Adrenal gland (tissue), 12 donors: ENCODE results near the gene ZNF695. TPM values are rescaled to one million over a fixed set of nuclear protein-coding genes. Genes with fewer than 3 reads are reported as not detected.

ENCODE experiments used
- DNase-seq, 7 donors: peaks; one replicate each; pipeline ENCODE4 v3.0.0-alpha.2; 2019 to 2020
- H3K27ac ChIP-seq, 5 donors: fragments of 200-600 bp; sonication (generic) in 4 of 5; 1 replicate in 3 of 5; 2 replicates in 2 of 5; pipeline versions ENCODE4 v1.5.1 to v1.8.0; 2016 to 2020; ENCODE audit warnings: mild to moderate bottlenecking in 1 of 5
- H3K27me3 ChIP-seq: fragments of 200-600 bp; 2 replicates; pipeline ENCODE4 v1.8.0; 2021
- H3K36me3 ChIP-seq, 2 donors: fragments of 200-600 bp; replicated peaks in 1 of 2; 1 replicate in 1 of 2; 2 replicates in 1 of 2; pipeline versions ENCODE4 v1.5.1 to v1.8.0; 2018 to 2022
- H3K4me1 ChIP-seq, 2 donors: fragments of 200-600 bp; replicated peaks in 1 of 2; 1 replicate in 1 of 2; 2 replicates in 1 of 2; pipeline versions ENCODE4 v1.5.1 to v1.8.0; 2018 to 2021
- H3K4me3 ChIP-seq, 4 donors: fragments of 200-600 bp; sonication (generic) in 3 of 4; one replicate each; pipeline ENCODE4 v1.5.1; 2016 to 2018
- H3K9me3 ChIP-seq, 3 donors: fragments of 200-600 bp; sonication (generic) in 1 of 3; replicated peaks in 1 of 3; 1 replicate in 2 of 3; 2 replicates in 1 of 3; pipeline versions ENCODE4 v1.5.1 to v1.8.0; 2016 to 2021
- CTCF ChIP-seq, 6 experiments: fragments of 450-650 bp in 4 of 6; fragments of 200-600 bp in 2 of 6; sonication (generic) in 1 of 6; IDR thresholded peaks; 1 replicate in 5 of 6; 2 replicates in 1 of 6; pipeline versions ENCODE4 v1.5.1 to v1.8.0; 2016 to 2021; ENCODE audit warnings: antibody characterized with exemption in 6 of 6, mild to moderate bottlenecking in 2 of 6, moderate library complexity in 1 of 6
- POLR2A ChIP-seq, 2 donors: fragments of 450-650 bp; IDR thresholded peaks; one replicate each; pipeline ENCODE4 v1.6.1; 2017; ENCODE audit warnings: antibody characterized with exemption in 2 of 2, mild to moderate bottlenecking in 2 of 2, moderate library complexity in 1 of 2
- WGBS, 4 donors: extraction: QIAGEN DNeasy Blood & Tissue Kit in 2 of 4; methylation state at CpG; one replicate each; pipeline versions ENCODE4 v1.1.5 to v1.1.7; 2013 to 2017; 5-methylcytosine and 5-hydroxymethylcytosine counted together
- intact Hi-C, 2 donors: fragments of 100-400 bp; cut with DNase I; formaldehyde crosslinking; loops; one replicate each; pipeline versions ENCODE4 v1.14.1 to v1.15.0; 2022 to 2023
- polyA plus RNA-seq, 3 donors: library from polyadenylated mRNA; stranded (reverse); fragments of 200-250 nt in 2 of 3; fragments of 350-450 nt in 1 of 3; fragmentation: Illumina TruSeq in 1 of 3; extraction: RNeasy Lipid Tissue Mini Kit (QIAGEN cat#74804) in 1 of 3; gene quantifications; one replicate each; pipeline ENCODE4 v1.2.3, GENCODE V29; 2013 to 2014
- total RNA-seq, 9 donors: library from RNA; depleted of rRNA in 4 of 9; stranded (reverse); fragments of >200 nt in 4 of 9; fragments of 120-200 nt in 1 of 9; fragmentation: NEBNext Ultra II Directional in 1 of 9; extraction: Animal tissue kit (Norgen Biotek cat#: 25700) in 1 of 9; gene quantifications; one replicate each; pipeline versions ENCODE4 v1.1.0 to v1.2.4, GENCODE V29; 2013 to 2023
- donor health status: healthy with polysubstance abuse.
- donor health status: Bipolar disorder and iron deficiency.
- donor health status: DM: yes; HTN: yes; CAD: no.
- donor health status: DM: no; HTN: no; CAD: no.
- donor health status: DM: no; HTN: no; CAD: no.
- donor health status: DM: yes; HTN: yes; CAD: no.

The ZNF695 gene
- total and polyA plus RNA-seq, 12 donors = 0.07 to 1.8 (median 0.25) TPM; not detected in 5

GRCh38 chr1:246987083-246987690 lies 20.7 kb downstream of the ZNF695 start:
- H3K4me3 ChIP-seq = no peak overlapping the region
- DNase-seq = no peak
- 84 to 100% (median 93%) methylated on average over 1 of the region's 1 CpG for WGBS, 4 donors
- H3K36me3 ChIP-seq = no peaks in the 10 kb centered on the region
- peaks cover 6 to 62% (median 9%) of the 10 kb centered on the region in 3 donors for H3K9me3 ChIP-seq
- no peak overlapping the region for H3K27ac ChIP-seq
- no peak for TF ChIP-seq POLR2A (IDR thresholded peaks at IDR 0.05)
- TF ChIP-seq CTCF (IDR thresholded peaks at IDR 0.05) = no peak
- H3K4me1 ChIP-seq = no peaks in the 10 kb centered on the region
- intact Hi-C loops = no loop called here
- H3K27me3 ChIP-seq = no peaks in the 10 kb centered on the region

- H3K27me3 ChIP-seq = no peaks in the 10 kb centered on the region
- TF ChIP-seq CTCF (IDR thresholded peaks at IDR 0.05) (no peak), POLR2A (IDR thresholded peaks at IDR 0.05) (no peak)
- H3K27ac ChIP-seq = no peak overlapping the region
- peaks cover 0 to 9% (median 0%) of the 10 kb centered on the region in 3 donors for H3K9me3 ChIP-seq
- no peak overlapping the region for H3K4me3 ChIP-seq
- WGBS, 4 donors = 91 to 97% (median 95%) methylated on average over 6 of the region's 6 CpGs
- intact Hi-C loops = no loop called here
- no peaks in the 10 kb centered on the region for H3K4me1 ChIP-seq
- H3K36me3 ChIP-seq = no peaks in the 10 kb centered on the region
- no peak for DNase-seq
These were observed 29.1 kb downstream of the ZNF695 start for GRCh38 chr1:246978785-246979184.

- intact Hi-C loops = no loop called here
- no peak for DNase-seq
- Histone ChIP-seq H3K9me3 (peaks cover 0 to 4% (median 0%) of the 10 kb centered on the region in 3 donors), H3K27me3 (no peaks in the 10 kb centered on the region), H3K27ac (no peak overlapping the region), H3K4me3 (no peak overlapping the region), H3K36me3 (no peaks in the 10 kb centered on the region), H3K4me1 (no peaks in the 10 kb centered on the region)
- WGBS, 4 donors = 88 to 94% (median 92%) methylated on average over 2 of the region's 2 CpGs
- TF ChIP-seq POLR2A (IDR thresholded peaks at IDR 0.05) (no peak), CTCF (IDR thresholded peaks at IDR 0.05) (no peak)
These were observed 29.6 kb downstream of the ZNF695 start for GRCh38 chr1:246978281-246978680.

- 85 to 92% (median 87%) methylated on average over 7 of the region's 7 CpGs for WGBS, 4 donors
- intact Hi-C loops = no loop called here
These were observed 35.9 kb downstream of the ZNF695 start for GRCh38 chr1:246971969-246972368.

More at GRCh38 chr1:246971969-246972368, 35.9 kb downstream of the ZNF695 start:
- Histone ChIP-seq H3K4me1 (no peaks in the 10 kb centered on the region), H3K36me3 (no peaks in the 10 kb centered on the region), H3K27ac (no peak overlapping the region), H3K9me3 (no peaks in the 10 kb centered on the region), H3K4me3 (no peak overlapping the region), H3K27me3 (no peaks in the 10 kb centered on the region)
- TF ChIP-seq POLR2A (IDR thresholded peaks at IDR 0.05) = no peak
- no peak for TF ChIP-seq CTCF (IDR thresholded peaks at IDR 0.05)
- DNase-seq = no peak
